Ascending aorta (tissue), 2 donors: Measurements from ENCODE around the gene TMC3. TPM values are rescaled to one million over a fixed set of nuclear protein-coding genes. Genes with fewer than 3 reads are reported as not detected.

ENCODE experiments used
- DNase-seq, 2 donors: peaks; one replicate each; pipeline ENCODE4 v3.0.0-alpha.2; 2019; ENCODE audit warnings: low spot score in 2 of 2
- H3K27ac ChIP-seq, 2 donors: fragments of 200-600 bp; sonication (generic); one replicate each; pipeline ENCODE4 v1.5.1; 2016 to 2017; ENCODE audit warnings: mild to moderate bottlenecking in 1 of 2
- H3K27me3 ChIP-seq: fragments of 200-600 bp; sonication (generic); one replicate; pipeline ENCODE4 v1.5.1; 2017
- H3K36me3 ChIP-seq, 2 donors: fragments of 200-600 bp; sonication (generic); one replicate each; pipeline ENCODE4 v1.5.1; 2016
- H3K4me1 ChIP-seq, 2 donors: fragments of 200-600 bp; sonication (generic); one replicate each; pipeline ENCODE4 v1.5.1; 2016 to 2017; ENCODE audit warnings: mild to moderate bottlenecking in 1 of 2
- H3K4me3 ChIP-seq, 2 donors: fragments of 200-600 bp; sonication (generic); one replicate each; pipeline ENCODE4 v1.5.1; 2016 to 2017; ENCODE audit warnings: mild to moderate bottlenecking in 1 of 2
- H3K9me3 ChIP-seq, 2 donors: fragments of 200-600 bp; sonication (generic); one replicate each; pipeline ENCODE4 v1.5.1; 2016
- CTCF ChIP-seq, 3 experiments: fragments of 200-600 bp in 2 of 3; fragments of 450-650 bp in 1 of 3; sonication (generic) in 2 of 3; IDR thresholded peaks; one replicate each; pipeline ENCODE4 v1.5.1; 2016 to 2019; ENCODE audit warnings: antibody characterized with exemption in 3 of 3, mild to moderate bottlenecking in 1 of 3, moderate library complexity in 1 of 3
- intact Hi-C: fragments of 100-400 bp; cut with DNase I; formaldehyde crosslinking; loops from one replicate; pipeline ENCODE4 v1.15.1; 2023
- total RNA-seq: library from RNA; depleted of rRNA; stranded (reverse); fragments of >200 nt; gene quantifications from one replicate; pipeline ENCODE4 v1.1.0, GENCODE V29; 2016

TMC3 gene
- total RNA-seq, 1 donor from 2014 or later = not detected

GRCh38 chr15:81362790-81363189, 11.2 kb downstream of the TMC3 start:
- no peaks in the 10 kb centered on the region for H3K9me3 ChIP-seq
- H3K36me3 ChIP-seq = no peaks in the 10 kb centered on the region
- no peak overlapping the region for H3K27ac ChIP-seq
- no peak for TF ChIP-seq CTCF (IDR thresholded peaks at IDR 0.05)
- no peak for DNase-seq
- no peaks in the 10 kb centered on the region for H3K27me3 ChIP-seq
- H3K4me1 ChIP-seq = no peaks in the 10 kb centered on the region
- no peak overlapping the region for H3K4me3 ChIP-seq
- intact Hi-C loops = no loop called here

GRCh38 chr15:81361891-81362290, 12.1 kb downstream of the TMC3 start:
- H3K4me1 ChIP-seq = no peaks in the 10 kb centered on the region
- no peak for DNase-seq
- H3K4me3 ChIP-seq = no peak overlapping the region
- H3K27ac ChIP-seq = no peak overlapping the region
- H3K36me3 ChIP-seq = no peaks in the 10 kb centered on the region
- H3K27me3 ChIP-seq = no peaks in the 10 kb centered on the region
- intact Hi-C loops = no loop called here
- no peaks in the 10 kb centered on the region for H3K9me3 ChIP-seq
- TF ChIP-seq CTCF (IDR thresholded peaks at IDR 0.05) = no peak

- Histone ChIP-seq H3K27me3 (no peaks in the 10 kb centered on the region), H3K36me3 (no peaks in the 10 kb centered on the region), H3K27ac (no peak overlapping the region), H3K4me3 (no peak overlapping the region), H3K4me1 (no peaks in the 10 kb centered on the region), H3K9me3 (no peaks in the 10 kb centered on the region)
- no peak for DNase-seq
- intact Hi-C loops = no loop called here
- no peak for TF ChIP-seq CTCF (IDR thresholded peaks at IDR 0.05)
Measured at GRCh38 chr15:81360491-81360890, 13.5 kb downstream of the TMC3 start.

- Histone ChIP-seq H3K36me3 (no peaks in the 10 kb centered on the region), H3K4me1 (no peaks in the 10 kb centered on the region), H3K27me3 (no peaks in the 10 kb centered on the region), H3K27ac (no peak overlapping the region), H3K4me3 (no peak overlapping the region), H3K9me3 (no peaks in the 10 kb centered on the region)
- DNase-seq = no peak
- no peak for TF ChIP-seq CTCF (IDR thresholded peaks at IDR 0.05)
- intact Hi-C loops = no loop called here
Measured at GRCh38 chr15:81358248-81358647, 15.8 kb downstream of the TMC3 start.

- Histone ChIP-seq H3K9me3 (no peaks in the 10 kb centered on the region), H3K4me3 (no peak overlapping the region), H3K27ac (no peak overlapping the region), H3K36me3 (no peaks in the 10 kb centered on the region), H3K4me1 (no peaks in the 10 kb centered on the region), H3K27me3 (no peaks in the 10 kb centered on the region)
- no peak for DNase-seq
- intact Hi-C loops = no loop called here
- TF ChIP-seq CTCF (IDR thresholded peaks at IDR 0.05) = no peak
Measured at GRCh38 chr15:81357180-81357686, 16.8 kb downstream of the TMC3 start.

- Histone ChIP-seq H3K9me3 (no peaks in the 10 kb centered on the region), H3K36me3 (no peaks in the 10 kb centered on the region), H3K4me3 (no peak overlapping the region), H3K27ac (no peak overlapping the region), H3K4me1 (no peaks in the 10 kb centered on the region), H3K27me3 (no peaks in the 10 kb centered on the region)
- intact Hi-C loops = no loop called here
- no peak for TF ChIP-seq CTCF (IDR thresholded peaks at IDR 0.05)
- no peak for DNase-seq
Measured at GRCh38 chr15:81356252-81356651, 17.8 kb downstream of the TMC3 start.
